ENCODE data around the gene CHCHD4.

The CHCHD4 gene

DNA sequence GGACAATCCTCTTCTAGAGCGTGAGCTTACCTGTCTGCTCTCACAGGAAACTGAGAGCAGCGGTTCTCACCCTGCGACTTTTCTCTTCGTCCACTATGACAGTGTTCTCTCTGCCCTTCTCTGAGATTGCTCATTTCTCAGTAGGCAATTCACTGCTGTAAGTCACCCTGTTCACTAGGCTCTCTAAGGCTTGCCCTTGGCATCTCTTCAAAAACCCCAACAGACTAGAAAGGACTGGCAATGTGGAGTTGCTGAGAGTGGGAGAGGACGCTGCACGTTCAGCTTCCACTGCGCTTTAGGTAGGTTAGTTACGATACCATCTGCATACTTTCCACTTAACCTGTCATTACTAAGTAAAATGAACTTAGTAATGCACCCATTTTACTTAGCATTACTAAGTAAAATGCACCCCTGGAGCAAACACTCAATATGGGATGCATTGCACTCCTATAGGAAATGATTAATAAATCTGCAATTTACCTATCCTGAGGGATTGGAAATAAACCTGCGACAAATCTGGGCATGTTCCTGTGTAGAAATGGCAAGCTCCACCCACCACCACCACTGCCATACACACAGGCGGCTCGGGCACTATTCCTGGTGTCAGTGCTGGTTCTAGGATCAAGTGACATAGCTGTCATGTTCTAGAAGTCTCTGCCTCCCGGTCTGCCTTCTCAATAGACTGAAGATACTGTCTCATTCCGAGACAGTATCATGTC, 32.3 kb upstream of the CHCHD4 start:
- H2BK15ac ChIP-seq (replicated peaks; ENCODE audit: low read depth): no peak overlapping the region
- no CpG with 5 or more reads among the region's 13 CpGs for WGBS (ENCODE audit: extremely low coverage, insufficient coverage, low lambda C conversion rate)
- H3K23ac ChIP-seq (ENCODE audit: low read length): no peak overlapping the region
- DNase-seq: no peak
- no peak overlapping the region for H3K18ac ChIP-seq (ENCODE audit: low read length)
- H3K9ac ChIP-seq (ENCODE audit: low read length): no peak overlapping the region
- H4K5ac ChIP-seq (ENCODE audit: low read length): no peak overlapping the region
- no peak overlapping the region for H3K4ac ChIP-seq (ENCODE audit: low read depth, low read length)
- H3K79me2 ChIP-seq (ENCODE audit: control insufficient read depth, insufficient read depth, low read length): no peaks in the 10 kb centered on the region
- H3K4me1 ChIP-seq (ENCODE audit: control insufficient read depth, low read depth, low read length): no peaks in the 10 kb centered on the region
- H2AK5ac ChIP-seq (ENCODE audit: low read length): no peak overlapping the region
- no peaks in the 10 kb centered on the region for H3K27me3 ChIP-seq (ENCODE audit: insufficient read depth, low read length, poor library complexity)
- H3K4me2 ChIP-seq (ENCODE audit: low read length): no peak overlapping the region
- H3K36me3 ChIP-seq (ENCODE audit: control insufficient read depth, insufficient read depth, low read length): peaks cover 11% of the 10 kb centered on the region
- H2BK5ac ChIP-seq (ENCODE audit: low read length): no peak overlapping the region
- H3K27ac ChIP-seq (ENCODE audit: low read depth, low read length): no peak overlapping the region
- H3K4me3 ChIP-seq (ENCODE audit: low read length): no peak overlapping the region
- H4K8ac ChIP-seq (ENCODE audit: low read depth, low read length): no peak overlapping the region
- H2BK120ac ChIP-seq (ENCODE audit: low read depth, low read length): no peak overlapping the region
- H3K56ac ChIP-seq (ENCODE audit: low read length): no peak overlapping the region
- no peaks in the 10 kb centered on the region for H3K79me1 ChIP-seq (ENCODE audit: low read length)

DNA sequence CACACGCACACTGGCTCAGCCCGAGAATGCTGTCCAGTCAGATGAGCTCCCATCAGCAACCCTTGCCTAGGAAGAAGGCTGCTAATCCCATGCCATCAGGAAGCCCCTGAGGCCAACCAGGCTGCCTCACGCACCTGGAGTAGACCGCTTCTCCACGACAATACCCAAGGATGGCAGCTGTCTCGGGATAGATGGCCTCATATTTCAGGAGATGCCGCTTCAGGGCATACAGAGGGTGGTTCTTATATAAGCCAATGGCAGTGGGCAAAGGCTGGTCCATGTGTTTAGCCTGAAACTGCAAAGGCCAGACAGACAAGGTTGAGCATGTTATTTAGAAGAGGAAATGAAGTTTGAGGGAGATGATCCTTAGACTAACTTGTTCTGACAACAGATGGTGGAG, 31.5 kb upstream of the CHCHD4 start:
- WGBS (ENCODE audit: extremely low coverage, insufficient coverage, low lambda C conversion rate): no CpG with 5 or more reads among the region's 7 CpGs
- Histone ChIP-seq H3K18ac (ENCODE audit: low read length) (no peak overlapping the region), H3K27me3 (ENCODE audit: insufficient read depth, low read length, poor library complexity) (no peaks in the 10 kb centered on the region), H3K23ac (ENCODE audit: low read length) (no peak overlapping the region), H3K4ac (ENCODE audit: low read depth, low read length) (no peak overlapping the region), H3K4me3 (ENCODE audit: low read length) (no peak overlapping the region), H3K4me1 (ENCODE audit: control insufficient read depth, low read depth, low read length) (no peaks in the 10 kb centered on the region), H3K27ac (ENCODE audit: low read depth, low read length) (no peak overlapping the region), H3K4me2 (ENCODE audit: low read length) (no peak overlapping the region), H3K79me2 (ENCODE audit: control insufficient read depth, insufficient read depth, low read length) (no peaks in the 10 kb centered on the region), H3K56ac (ENCODE audit: low read length) (no peak overlapping the region), H3K36me3 (ENCODE audit: control insufficient read depth, insufficient read depth, low read length) (peaks cover 11% of the 10 kb centered on the region), H4K5ac (ENCODE audit: low read length) (no peak overlapping the region), H2BK5ac (ENCODE audit: low read length) (no peak overlapping the region), H2AK5ac (ENCODE audit: low read length) (no peak overlapping the region), H2BK120ac (ENCODE audit: low read depth, low read length) (no peak overlapping the region), H3K79me1 (ENCODE audit: low read length) (no peaks in the 10 kb centered on the region), H3K9ac (ENCODE audit: low read length) (no peak overlapping the region), H2BK15ac (replicated peaks; ENCODE audit: low read depth) (no peak overlapping the region), H4K8ac (ENCODE audit: low read depth, low read length) (no peak overlapping the region)
- DNase-seq: no peak

DNA sequence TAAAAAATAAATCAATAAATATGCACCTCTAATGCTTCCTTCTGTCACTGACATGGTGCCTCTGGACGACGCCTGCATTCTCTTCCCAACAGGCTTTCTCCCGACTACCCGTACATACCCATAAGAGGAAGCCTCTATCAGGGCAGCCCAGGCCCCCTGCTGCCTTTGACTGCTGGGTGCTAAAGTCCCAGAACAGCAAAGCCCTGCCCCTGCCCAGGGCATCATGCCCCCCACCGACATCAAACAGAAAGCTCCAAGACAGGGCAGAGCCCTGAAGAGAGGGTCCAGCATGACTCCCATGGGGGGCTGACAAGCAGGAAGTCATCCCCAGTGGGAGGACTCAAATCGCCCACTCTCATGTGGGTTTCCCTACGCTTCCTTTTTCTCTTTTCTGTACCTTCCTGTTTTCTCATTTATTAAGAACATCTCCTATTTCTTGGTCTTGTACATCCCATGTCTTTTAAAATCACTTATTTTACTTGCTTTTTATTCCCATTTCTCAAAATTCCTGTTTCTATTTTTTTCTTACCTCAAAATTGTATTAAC, 30.3 kb upstream of the CHCHD4 start:
- Histone ChIP-seq H3K4ac (ENCODE audit: low read depth, low read length) (no peak overlapping the region), H3K4me1 (ENCODE audit: control insufficient read depth, low read depth, low read length) (no peaks in the 10 kb centered on the region), H3K27me3 (ENCODE audit: insufficient read depth, low read length, poor library complexity) (no peaks in the 10 kb centered on the region), H3K23ac (ENCODE audit: low read length) (no peak overlapping the region), H2AK5ac (ENCODE audit: low read length) (no peak overlapping the region), H3K18ac (ENCODE audit: low read length) (no peak overlapping the region), H3K4me3 (ENCODE audit: low read length) (no peak overlapping the region), H3K79me2 (ENCODE audit: control insufficient read depth, insufficient read depth, low read length) (no peaks in the 10 kb centered on the region), H2BK120ac (ENCODE audit: low read depth, low read length) (no peak overlapping the region), H4K8ac (ENCODE audit: low read depth, low read length) (no peak overlapping the region), H3K27ac (ENCODE audit: low read depth, low read length) (no peak overlapping the region), H3K4me2 (ENCODE audit: low read length) (no peak overlapping the region), H4K5ac (ENCODE audit: low read length) (no peak overlapping the region), H3K56ac (ENCODE audit: low read length) (no peak overlapping the region), H3K9ac (ENCODE audit: low read length) (no peak overlapping the region), H2BK5ac (ENCODE audit: low read length) (no peak overlapping the region), H3K36me3 (ENCODE audit: control insufficient read depth, insufficient read depth, low read length) (peaks cover 10% of the 10 kb centered on the region), H3K79me1 (ENCODE audit: low read length) (no peaks in the 10 kb centered on the region), H2BK15ac (replicated peaks; ENCODE audit: low read depth) (no peak overlapping the region)
- WGBS (ENCODE audit: extremely low coverage, insufficient coverage, low lambda C conversion rate): no CpG with 5 or more reads among the region's 7 CpGs
- DNase-seq: no peak

DNA sequence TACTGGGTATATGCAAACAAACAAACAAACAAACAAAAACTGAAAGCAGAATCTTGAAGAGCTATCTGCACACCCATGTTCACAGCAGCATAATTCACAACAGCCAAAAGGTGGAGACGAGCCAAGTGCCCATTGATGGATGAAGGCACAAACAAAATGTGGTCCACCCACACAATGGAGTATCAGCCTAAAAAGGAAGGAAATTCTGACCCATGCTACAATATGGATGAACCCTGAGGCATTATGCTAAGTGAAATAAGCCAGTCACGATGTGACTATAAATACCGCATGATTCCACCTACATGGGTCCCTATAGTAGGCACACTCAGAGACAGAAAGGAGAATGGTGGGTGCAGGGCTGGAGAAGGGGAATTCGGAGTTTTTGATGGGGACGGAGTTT, 29.6 kb upstream of the CHCHD4 start:
- no peak overlapping the region for H3K4ac ChIP-seq (ENCODE audit: low read depth, low read length)

DNA sequence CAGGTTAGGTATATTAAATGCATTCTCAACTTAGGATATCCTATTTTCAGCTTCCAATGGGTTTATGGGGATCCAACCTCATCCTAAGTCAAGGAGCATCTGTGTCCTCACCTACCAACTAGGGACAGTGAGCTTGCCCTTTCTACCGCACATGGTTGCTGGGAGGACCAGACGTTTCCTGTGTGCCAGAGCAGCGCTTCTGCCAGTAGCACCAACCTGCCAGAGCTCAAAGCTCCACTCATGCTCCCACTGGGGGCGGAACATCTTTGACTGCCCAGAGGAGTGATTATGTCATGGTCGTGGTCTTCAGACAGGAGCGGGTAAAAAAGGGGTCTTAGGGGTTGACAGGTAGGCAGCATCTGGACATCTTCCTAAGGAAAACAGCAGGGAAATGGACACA, 29.0 kb upstream of the CHCHD4 start:
- no peak overlapping the region for H3K18ac ChIP-seq (ENCODE audit: low read length)
- H4K5ac ChIP-seq (ENCODE audit: low read length): no peak overlapping the region

More for the DNA sequence above, 29.6 kb upstream of the CHCHD4 start:
- H3K27ac ChIP-seq (ENCODE audit: low read depth, low read length): no peak overlapping the region
- H3K18ac ChIP-seq (ENCODE audit: low read length): no peak overlapping the region
- no peak overlapping the region for H3K9ac ChIP-seq (ENCODE audit: low read length)
- H3K4me1 ChIP-seq (ENCODE audit: control insufficient read depth, low read depth, low read length): no peaks in the 10 kb centered on the region
- no peaks in the 10 kb centered on the region for H3K79me2 ChIP-seq (ENCODE audit: control insufficient read depth, insufficient read depth, low read length)
- no peak overlapping the region for H3K23ac ChIP-seq (ENCODE audit: low read length)
- DNase-seq: no peak
- H2BK5ac ChIP-seq (ENCODE audit: low read length): no peak overlapping the region
- no peak overlapping the region for H3K56ac ChIP-seq (ENCODE audit: low read length)
- H3K79me1 ChIP-seq (ENCODE audit: low read length): no peaks in the 10 kb centered on the region
- no peak overlapping the region for H4K5ac ChIP-seq (ENCODE audit: low read length)
- H3K4me3 ChIP-seq (ENCODE audit: low read length): no peak overlapping the region
- H3K4me2 ChIP-seq (ENCODE audit: low read length): no peak overlapping the region
- H4K8ac ChIP-seq (ENCODE audit: low read depth, low read length): no peak overlapping the region
- 100% methylated on average over 2 of the region's 5 CpGs for WGBS (ENCODE audit: extremely low coverage, insufficient coverage, low lambda C conversion rate)
- no peak overlapping the region for H2BK15ac ChIP-seq (replicated peaks; ENCODE audit: low read depth)
- H3K36me3 ChIP-seq (ENCODE audit: control insufficient read depth, insufficient read depth, low read length): peaks cover 8% of the 10 kb centered on the region
- H2BK120ac ChIP-seq (ENCODE audit: low read depth, low read length): no peak overlapping the region
- no peak overlapping the region for H2AK5ac ChIP-seq (ENCODE audit: low read length)
- no peaks in the 10 kb centered on the region for H3K27me3 ChIP-seq (ENCODE audit: insufficient read depth, low read length, poor library complexity)

DNA sequence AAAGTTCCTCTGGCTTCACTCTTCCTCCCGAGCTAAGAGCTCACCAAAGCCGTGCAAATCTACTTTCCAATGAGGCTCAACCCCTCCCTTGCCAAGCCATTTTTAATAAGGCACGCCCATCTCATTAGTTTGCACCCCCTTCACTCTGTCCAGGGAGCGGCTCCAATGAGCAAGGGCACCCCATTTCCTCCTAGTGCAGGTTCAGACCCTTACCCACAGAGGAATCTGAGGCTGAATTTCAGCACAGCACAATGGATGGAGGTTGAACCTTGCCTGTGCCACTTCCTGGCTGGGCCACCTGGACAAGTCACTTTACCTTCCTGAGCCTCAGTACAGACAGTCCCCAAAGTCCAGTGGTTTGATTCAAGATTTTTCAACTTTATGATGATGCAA, 28.3 kb upstream of the CHCHD4 start:
- H2AK5ac ChIP-seq (ENCODE audit: low read length): no peak overlapping the region
- WGBS (ENCODE audit: extremely low coverage, insufficient coverage, low lambda C conversion rate): no CpG with 5 or more reads among the region's 4 CpGs
- H3K79me2 ChIP-seq (ENCODE audit: control insufficient read depth, insufficient read depth, low read length): no peaks in the 10 kb centered on the region
- no peak overlapping the region for H3K4me3 ChIP-seq (ENCODE audit: low read length)
- H3K4me2 ChIP-seq (ENCODE audit: low read length): no peak overlapping the region
- H3K27me3 ChIP-seq (ENCODE audit: insufficient read depth, low read length, poor library complexity): no peaks in the 10 kb centered on the region
- DNase-seq: no peak
- H3K4me1 ChIP-seq (ENCODE audit: control insufficient read depth, low read depth, low read length): peaks cover 1% of the 10 kb centered on the region
- no peak overlapping the region for H2BK5ac ChIP-seq (ENCODE audit: low read length)
- no peak overlapping the region for H2BK15ac ChIP-seq (replicated peaks; ENCODE audit: low read depth)
- no peak overlapping the region for H3K56ac ChIP-seq (ENCODE audit: low read length)
- H3K18ac ChIP-seq (ENCODE audit: low read length): no peak overlapping the region
- no peak overlapping the region for H3K4ac ChIP-seq (ENCODE audit: low read depth, low read length)
- H4K5ac ChIP-seq (ENCODE audit: low read length): no peak overlapping the region
- no peak overlapping the region for H3K9ac ChIP-seq (ENCODE audit: low read length)
- no peak overlapping the region for H3K23ac ChIP-seq (ENCODE audit: low read length)
- no peak overlapping the region for H3K27ac ChIP-seq (ENCODE audit: low read depth, low read length)
- no peaks in the 10 kb centered on the region for H3K79me1 ChIP-seq (ENCODE audit: low read length)
- peaks cover 4% of the 10 kb centered on the region for H3K36me3 ChIP-seq (ENCODE audit: control insufficient read depth, insufficient read depth, low read length)
- no peak overlapping the region for H4K8ac ChIP-seq (ENCODE audit: low read depth, low read length)
- H2BK120ac ChIP-seq (ENCODE audit: low read depth, low read length): no peak overlapping the region

More for the DNA sequence above, 29.0 kb upstream of the CHCHD4 start:
- no CpG with 5 or more reads among the region's 6 CpGs for WGBS (ENCODE audit: extremely low coverage, insufficient coverage, low lambda C conversion rate)
- H3K4me1 ChIP-seq (ENCODE audit: control insufficient read depth, low read depth, low read length): no peaks in the 10 kb centered on the region
- no peak overlapping the region for H3K23ac ChIP-seq (ENCODE audit: low read length)
- H2AK5ac ChIP-seq (ENCODE audit: low read length): no peak overlapping the region
- no peak overlapping the region for H4K8ac ChIP-seq (ENCODE audit: low read depth, low read length)
- DNase-seq: no peak
- no peak overlapping the region for H2BK120ac ChIP-seq (ENCODE audit: low read depth, low read length)
- H3K9ac ChIP-seq (ENCODE audit: low read length): no peak overlapping the region
- H3K79me2 ChIP-seq (ENCODE audit: control insufficient read depth, insufficient read depth, low read length): no peaks in the 10 kb centered on the region
- H3K4ac ChIP-seq (ENCODE audit: low read depth, low read length): no peak overlapping the region
- no peak overlapping the region for H2BK5ac ChIP-seq (ENCODE audit: low read length)
- H3K27ac ChIP-seq (ENCODE audit: low read depth, low read length): no peak overlapping the region
- no peaks in the 10 kb centered on the region for H3K27me3 ChIP-seq (ENCODE audit: insufficient read depth, low read length, poor library complexity)
- no peak overlapping the region for H3K4me2 ChIP-seq (ENCODE audit: low read length)
- no peak overlapping the region for H3K56ac ChIP-seq (ENCODE audit: low read length)
- no peaks in the 10 kb centered on the region for H3K79me1 ChIP-seq (ENCODE audit: low read length)
- no peak overlapping the region for H2BK15ac ChIP-seq (replicated peaks; ENCODE audit: low read depth)
- H3K4me3 ChIP-seq (ENCODE audit: low read length): no peak overlapping the region
- peaks cover 7% of the 10 kb centered on the region for H3K36me3 ChIP-seq (ENCODE audit: control insufficient read depth, insufficient read depth, low read length)
